ENCODE measurements around the gene GABRP.

The GABRP gene

GRCh38 chr5:170846416-170846815, 62.9 kb downstream of the GABRP start:
- no peak for DNase-seq (ENCODE audit: low read depth)
- no peak overlapping the region for H3K4me3 ChIP-seq (ENCODE audit: low read length)
- no peak for TF ChIP-seq CTCF (conservative IDR thresholded peaks at IDR 0.05; ENCODE audit: low read depth, low read length)

GRCh38 chr5:170846846-170847245, 63.3 kb downstream of the GABRP start:
- no peak for DNase-seq (ENCODE audit: low read depth)
- no peak overlapping the region for H3K4me3 ChIP-seq (ENCODE audit: low read length)
- no peak for TF ChIP-seq CTCF (conservative IDR thresholded peaks at IDR 0.05; ENCODE audit: low read depth, low read length)

- no peak for TF ChIP-seq CTCF (conservative IDR thresholded peaks at IDR 0.05; ENCODE audit: low read depth, low read length)
- DNase-seq (ENCODE audit: low read depth) = no peak
These were observed 64.5 kb downstream of the GABRP start for GRCh38 chr5:170848033-170848432.

GRCh38 chr5:170849374-170849773, 65.8 kb downstream of the GABRP start:
- TF ChIP-seq CTCF (conservative IDR thresholded peaks at IDR 0.05; ENCODE audit: low read depth, low read length) = no peak
- no peak for DNase-seq (ENCODE audit: low read depth)
- no peak overlapping the region for H3K4me3 ChIP-seq (ENCODE audit: low read length)

More at GRCh38 chr5:170848033-170848432, 64.5 kb downstream of the GABRP start:
- H3K4me3 ChIP-seq (ENCODE audit: low read length) = no peak overlapping the region

- DNase-seq (ENCODE audit: low read depth) = no peak
- no peak overlapping the region for H3K4me3 ChIP-seq (ENCODE audit: low read length)
- TF ChIP-seq CTCF (conservative IDR thresholded peaks at IDR 0.05; ENCODE audit: low read depth, low read length) = no peak
These were observed 71.0 kb downstream of the GABRP start for GRCh38 chr5:170854566-170854965.

- H3K4me3 ChIP-seq (ENCODE audit: low read length) = no peak overlapping the region
- DNase-seq (ENCODE audit: low read depth) = no peak
- TF ChIP-seq CTCF (conservative IDR thresholded peaks at IDR 0.05; ENCODE audit: low read depth, low read length) = no peak
These were observed 73.5 kb downstream of the GABRP start for GRCh38 chr5:170857066-170857465.

GRCh38 chr5:170860415-170860814, 76.9 kb downstream of the GABRP start:
- DNase-seq (ENCODE audit: low read depth) = no peak
- no peak for TF ChIP-seq CTCF (conservative IDR thresholded peaks at IDR 0.05; ENCODE audit: low read depth, low read length)
- H3K4me3 ChIP-seq (ENCODE audit: low read length) = no peak overlapping the region
